A549 (cell line): ENCODE measurements around the gene TRMT2B. TPM values are rescaled to one million over a fixed set of nuclear protein-coding genes. Genes with fewer than 3 reads are reported as not detected.
A peak's percentile ranks its signal among the peaks of the same experiment; 100 is the strongest.

ENCODE experiments used
- ATAC-seq, 2 experiments: fragments of 200-7000 bp in 1 of 2; fragments of >200 bp in 1 of 2; cut with Nextera tagmentation in 1 of 2; cut with Tn5 transposase in 1 of 2; 3 replicates each; pipeline versions ENCODE4 v1.8.0 to v1.9.1; 2018 to 2020; ENCODE audit warnings: mild to moderate bottlenecking in 1 of 2, moderate library complexity in 1 of 2
- CTCF ChIA-PET: fragments of 300-600 bp; sonication (Branson Sonifier 250); formaldehyde crosslinking; extraction: SDS; loops from one replicate; lab custom pipeline; 2021; ENCODE audit warnings: antibody characterized with exemption, inconsistent platforms; lab: Yijun Ruan, JAX
- POLR2A ChIA-PET: fragments of 350-600 bp; formaldehyde crosslinking; extraction: SDS; loops from one replicate; lab custom pipeline; 2021; ENCODE audit warnings: antibody characterized with exemption, inconsistent platforms; lab: Yijun Ruan, JAX
- DNase-seq, 2 experiments: peaks; one replicate each; pipeline versions ENCODE4 v3.0.0 to v3.0.0-alpha.2; 2011 to 2016; ENCODE audit warnings: low read depth in 1 of 2, low spot score in 1 of 2
- FAIRE-seq: peaks from 2 replicates; lab custom pipeline; 2011; peaks lifted over from hg19 to GRCh38; lab: Jason Lieb, UNC
- H3K27ac ChIP-seq, 2 experiments: fragments of >200 bp; sonication (Bioruptor Twin); formaldehyde crosslinking; 3 replicates each; pipeline ENCODE4 v1.5.1; 2016 to 2017
- H3K4me1 ChIP-seq: fragments of >200 bp; sonication (Bioruptor Twin); formaldehyde crosslinking; 3 replicates; pipeline ENCODE4 v1.6.1; 2016
- H3K4me2 ChIP-seq: fragments of >200 bp; sonication (Bioruptor Twin); formaldehyde crosslinking; 3 replicates; pipeline ENCODE4 v1.6.1; 2016
- H3K4me3 ChIP-seq: fragments of >200 bp; sonication (Bioruptor Twin); formaldehyde crosslinking; 3 replicates; pipeline ENCODE4 v1.5.1; 2016
- H3K9me3 ChIP-seq: fragments of >200 bp; sonication (Bioruptor Twin); formaldehyde crosslinking; 3 replicates; pipeline ENCODE4 v1.6.1; 2016
- CBX8 ChIP-seq: fragments of 200-600 bp; sonication (generic); IDR thresholded peaks from 2 replicates; pipeline ENCODE4 v1.6.1; 2016
- CEBPB ChIP-seq, 2 experiments: fragments of >200 bp in 1 of 2; sonication (Bioruptor Twin) in 1 of 2; formaldehyde crosslinking in 1 of 2; IDR thresholded peaks; 2 replicates each; pipeline ENCODE4 v1.6.1; 2012 to 2016
- CHD2 ChIP-seq: fragments of 150-350 bp; IDR thresholded peaks from 2 replicates; pipeline ENCODE4 v1.6.1; 2014; ENCODE audit warnings: low read length; ENCODE audit not compliant: partially characterized antibody
- CHD4 ChIP-seq: fragments of 200-600 bp; sonication (generic); IDR thresholded peaks from 2 replicates; pipeline ENCODE4 v1.6.1; 2016; ENCODE audit warnings: antibody characterized with exemption, mild to moderate bottlenecking, borderline replicate concordance
- EHF ChIP-seq: fragments of 250-450 bp; sonication (Bioruptor Pico); IDR thresholded peaks from 2 replicates; pipeline ENCODE4 v1.5.0; 2020; ENCODE audit warnings: mild to moderate bottlenecking
- FOSL2 ChIP-seq, 2 experiments: fragments of 450-650 bp in 1 of 2; fragments of >200 bp in 1 of 2; sonication (Bioruptor Twin) in 1 of 2; formaldehyde crosslinking; IDR thresholded peaks; 2 replicates each; pipeline versions ENCODE4 v1.5.0 to v1.6.1; 2016 to 2020; ENCODE audit warnings: mild to moderate bottlenecking in 1 of 2, moderate library complexity in 1 of 2
- FOXS1 ChIP-seq: fragments of 250-450 bp; sonication (Bioruptor Pico); IDR thresholded peaks from 2 replicates; pipeline ENCODE4 v1.5.0; 2020; ENCODE audit warnings: mild to moderate bottlenecking, moderate library complexity
- GATA3 ChIP-seq: IDR thresholded peaks from 2 replicates; pipeline ENCODE4 v1.6.1; 2012; ENCODE audit warnings: borderline replicate concordance
- HDAC2 ChIP-seq: fragments of 200-600 bp; sonication (generic); IDR thresholded peaks from 2 replicates; pipeline ENCODE4 v1.6.1; 2016
- HOXA7 ChIP-seq: fragments of 250-450 bp; sonication (Bioruptor Pico); IDR thresholded peaks from 2 replicates; pipeline ENCODE4 v1.5.0; 2020; ENCODE audit warnings: mild to moderate bottlenecking, moderate library complexity
- HOXB13 ChIP-seq: fragments of 250-450 bp; sonication (Bioruptor Pico); IDR thresholded peaks from 2 replicates; pipeline ENCODE4 v1.5.0; 2020; ENCODE audit warnings: low read depth, mild to moderate bottlenecking, moderate library complexity
- HOXB5 ChIP-seq: fragments of 250-450 bp; sonication (Bioruptor Pico); IDR thresholded peaks from 2 replicates; pipeline ENCODE4 v1.5.0; 2020; ENCODE audit warnings: mild to moderate bottlenecking, moderate library complexity
- JUN ChIP-seq, 2 experiments: fragments of >200 bp; sonication (Bioruptor Twin); formaldehyde crosslinking; IDR thresholded peaks; 2 replicates in 1 of 2; 3 replicates in 1 of 2; pipeline ENCODE4 v1.6.1; 2016 to 2017
- JUNB ChIP-seq: fragments of >200 bp; sonication (Bioruptor Twin); formaldehyde crosslinking; IDR thresholded peaks from 2 replicates; pipeline ENCODE4 v1.6.1; 2016
- KDM1A ChIP-seq: fragments of 200-600 bp; sonication (generic); IDR thresholded peaks from 2 replicates; pipeline ENCODE4 v1.6.1; 2016; ENCODE audit warnings: low read depth, mild to moderate bottlenecking
- KDM5A ChIP-seq: fragments of 200-600 bp; sonication (generic); IDR thresholded peaks from 2 replicates; pipeline ENCODE4 v1.6.1; 2016; ENCODE audit warnings: antibody characterized with exemption, mild to moderate bottlenecking
- MAFK ChIP-seq: fragments of 450-650 bp; IDR thresholded peaks from 2 replicates; pipeline ENCODE4 v1.6.1; 2014; ENCODE audit not compliant: partially characterized antibody
- MAZ ChIP-seq: fragments of 150-350 bp; IDR thresholded peaks from 2 replicates; pipeline ENCODE4 v1.6.1; 2014; ENCODE audit warnings: antibody characterized with exemption, low read depth, low read length, borderline replicate concordance
- NPAS2 ChIP-seq: fragments of 250-450 bp; sonication (Bioruptor Pico); IDR thresholded peaks from 2 replicates; pipeline ENCODE4 v1.8.0; 2022; ENCODE audit warnings: mild to moderate bottlenecking, moderate library complexity, borderline replicate concordance
- NR3C1 ChIP-seq: fragments of >200 bp; sonication (Bioruptor Twin); formaldehyde crosslinking; IDR thresholded peaks from 3 replicates; pipeline ENCODE4 v1.6.1; 2017
- PHF8 ChIP-seq: fragments of 200-600 bp; sonication (generic); IDR thresholded peaks from 2 replicates; pipeline ENCODE4 v1.6.1; 2016; ENCODE audit warnings: low read depth, mild to moderate bottlenecking, antibody characterized with exemption, moderate library complexity, borderline replicate concordance
- POLR2A ChIP-seq: IDR thresholded peaks from 2 replicates; pipeline ENCODE4 v1.6.1; 2012; ENCODE audit warnings: mild to moderate bottlenecking, low read length
- RAD21 ChIP-seq, 2 experiments: fragments of >200 bp in 1 of 2; sonication (Bioruptor Twin) in 1 of 2; formaldehyde crosslinking in 1 of 2; IDR thresholded peaks in 1 of 2; conservative IDR thresholded peaks in 1 of 2; 2 replicates in 1 of 2; 3 replicates in 1 of 2; pipeline ENCODE4 v1.6.1; 2012 to 2018; ENCODE audit warnings: inconsistent platforms in 1 of 2
- RARB ChIP-seq: fragments of 250-450 bp; sonication (Bioruptor Pico); IDR thresholded peaks from 2 replicates; pipeline ENCODE4 v1.8.0; 2021; ENCODE audit warnings: mild to moderate bottlenecking, moderate library complexity
- REST ChIP-seq: fragments of 200-600 bp; sonication (generic); IDR thresholded peaks from 2 replicates; pipeline ENCODE4 v1.6.1; 2016; ENCODE audit warnings: antibody characterized with exemption, mild to moderate bottlenecking, moderate library complexity
- RFX5 ChIP-seq: fragments of 450-650 bp; IDR thresholded peaks from 2 replicates; pipeline ENCODE4 v1.7.1; 2014; ENCODE audit warnings: antibody characterized with exemption, mild to moderate bottlenecking, moderate library complexity
- RNF2 ChIP-seq: fragments of 200-600 bp; sonication (generic); IDR thresholded peaks from 2 replicates; pipeline ENCODE4 v1.6.1; 2016; ENCODE audit warnings: low read depth, mild to moderate bottlenecking, antibody characterized with exemption, moderate library complexity, borderline replicate concordance
- SMC3 ChIP-seq: fragments of >200 bp; sonication (Bioruptor Twin); formaldehyde crosslinking; IDR thresholded peaks from 3 replicates; pipeline ENCODE4 v1.6.1; 2018; ENCODE audit warnings: inconsistent platforms
- SREBF2 ChIP-seq: fragments of 450-650 bp; IDR thresholded peaks from 2 replicates; pipeline ENCODE4 v1.6.1; 2014; ENCODE audit warnings: mild to moderate bottlenecking, moderate library complexity
- TFCP2L1 ChIP-seq: fragments of 250-450 bp; sonication (Bioruptor Pico); IDR thresholded peaks from 2 replicates; pipeline ENCODE4 v1.5.0; 2021; ENCODE audit warnings: mild to moderate bottlenecking
- TP53 ChIP-seq: fragments of 250-450 bp; sonication (Bioruptor Pico); IDR thresholded peaks from 2 replicates; pipeline ENCODE4 v1.5.0; 2021; ENCODE audit warnings: mild to moderate bottlenecking, moderate library complexity
- ZFP36 ChIP-seq: fragments of 450-650 bp; IDR thresholded peaks from 2 replicates; pipeline ENCODE4 v1.6.1; 2014; ENCODE audit warnings: borderline replicate concordance; ENCODE audit not compliant: partially characterized antibody
- ZNF302 ChIP-seq: fragments of 250-450 bp; sonication (Bioruptor Pico); IDR thresholded peaks from 2 replicates; pipeline ENCODE4 v1.9.0; 2021; ENCODE audit warnings: inconsistent platforms, mild to moderate bottlenecking, moderate library complexity
- whole genome bisulfite sequencing: methylation state at CpG from one replicate; pipeline ENCODE4 v1.1.6; 2017; ENCODE audit errors: missing lambda C conversion rate; 5-methylcytosine and 5-hydroxymethylcytosine counted together
- polyA plus RNA-seq, 4 experiments: library from polyadenylated mRNA; depleted of rRNA in 3 of 4; stranded (reverse); fragments of >200 nt; fragmentation: RNase III in 1 of 4; extraction: RNeasy Plus Mini Kit Qiagen cat#74134 plus additional on column Dnase treatment in 1 of 4; gene quantifications; 2 replicates in 3 of 4; 3 replicates in 1 of 4; pipeline ENCODE4 v1.2.3, GENCODE V29; 2011 to 2017
- TF ChIP-seq, protein P1 (sequence below): fragments of 250-450 bp; sonication (Bioruptor Pico); IDR thresholded peaks from 2 replicates; pipeline ENCODE4 v1.5.0; 2020; ENCODE audit warnings: low read depth, mild to moderate bottlenecking, moderate library complexity
- TF ChIP-seq, protein P2 (sequence below): fragments of 250-450 bp; sonication (Bioruptor Pico); IDR thresholded peaks from 2 replicates; pipeline ENCODE4 v1.5.0; 2021; ENCODE audit warnings: mild to moderate bottlenecking, moderate library complexity, borderline replicate concordance

TRMT2B gene
- polyA plus RNA-seq, 2 of the 4 experiments (the other 2 are of a cell fraction) = 14.2 to 29.1 TPM

GRCh38 chrX:100980608-100981497 is 71.1 kb downstream of the TRMT2B start:
- Histone ChIP-seq H3K4me2 (peak overlapping the region; percentile 52), H3K4me3 (no peak overlapping the region), H3K4me1 (peaks cover 37% of the 10 kb centered on the region), H3K27ac (peak overlapping the region; percentile 79 to 89), H3K9me3 (no peaks in the 10 kb centered on the region)
- POLR2A ChIA-PET = no interaction called here
- peak; percentile 21 to 60 for DNase-seq
- FAIRE-seq = peak; percentile 59
- CTCF ChIA-PET = no interaction called here
- no peak for TF ChIP-seq TP53 (CRISPR knock-in tag)
- TF ChIP-seq MAFK = peak; percentile 4
- TF ChIP-seq RFX5 = no peak
- no peak for TF ChIP-seq FOXS1
- TF ChIP-seq NR3C1 = no peak
- no peak for TF ChIP-seq RNF2
- 0 out of 3 replicates have a peak, but pooled peaks have one; percentile 6 for TF ChIP-seq SMC3
- no peak for TF ChIP-seq FOSL2 (IDR thresholded peaks at IDR 0.05)
- TF ChIP-seq FOSL2 (CRISPR knock-in tag; IDR thresholded peaks at IDR 0.05) = peak; percentile 47
- no peak for TF ChIP-seq KDM1A
- no peak for TF ChIP-seq CHD2
- no peak for TF ChIP-seq GATA3
- TF ChIP-seq EHF = no peak
- no peak for TF ChIP-seq MAZ
- no peak for TF ChIP-seq HOXA7 (CRISPR knock-in tag)
- TF ChIP-seq TFCP2L1 (CRISPR knock-in tag) = no peak
- TF ChIP-seq ZFP36 = no peak
- no peak for TF ChIP-seq REST
- TF ChIP-seq CBX8 = no peak
- TF ChIP-seq HDAC2 = no peak
- no peak for TF ChIP-seq HOXB13 (CRISPR knock-in tag)
- TF ChIP-seq ZNF302 (CRISPR knock-in tag) = no peak
- TF ChIP-seq KDM5A = no peak
- no peak for TF ChIP-seq CHD4
- TF ChIP-seq, protein P1, sequence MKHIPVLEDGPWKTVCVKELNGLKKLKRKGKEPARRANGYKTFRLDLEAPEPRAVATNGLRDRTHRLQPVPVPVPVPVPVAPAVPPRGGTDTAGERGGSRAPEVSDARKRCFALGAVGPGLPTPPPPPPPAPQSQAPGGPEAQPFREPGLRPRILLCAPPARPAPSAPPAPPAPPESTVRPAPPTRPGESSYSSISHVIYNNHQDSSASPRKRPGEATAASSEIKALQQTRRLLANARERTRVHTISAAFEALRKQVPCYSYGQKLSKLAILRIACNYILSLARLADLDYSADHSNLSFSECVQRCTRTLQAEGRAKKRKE (CRISPR knock-in tag) = no peak
- TF ChIP-seq, protein P2, sequence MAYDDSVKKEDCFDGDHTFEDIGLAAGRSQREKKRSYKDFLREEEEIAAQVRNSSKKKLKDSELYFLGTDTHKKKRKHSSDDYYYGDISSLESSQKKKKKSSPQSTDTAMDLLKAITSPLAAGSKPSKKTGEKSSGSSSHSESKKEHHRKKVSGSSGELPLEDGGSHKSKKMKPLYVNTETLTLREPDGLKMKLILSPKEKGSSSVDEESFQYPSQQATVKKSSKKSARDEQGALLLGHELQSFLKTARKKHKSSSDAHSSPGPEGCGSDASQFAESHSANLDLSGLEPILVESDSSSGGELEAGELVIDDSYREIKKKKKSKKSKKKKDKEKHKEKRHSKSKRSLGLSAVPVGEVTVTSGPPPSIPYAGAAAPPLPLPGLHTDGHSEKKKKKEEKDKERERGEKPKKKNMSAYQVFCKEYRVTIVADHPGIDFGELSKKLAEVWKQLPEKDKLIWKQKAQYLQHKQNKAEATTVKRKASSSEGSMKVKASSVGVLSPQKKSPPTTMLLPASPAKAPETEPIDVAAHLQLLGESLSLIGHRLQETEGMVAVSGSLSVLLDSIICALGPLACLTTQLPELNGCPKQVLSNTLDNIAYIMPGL (CRISPR knock-in tag) = no peak
- TF ChIP-seq RARB (CRISPR knock-in tag) = no peak
- TF ChIP-seq SREBF2 = no peak
- TF ChIP-seq CEBPB (IDR thresholded peaks at IDR 0.05) = no peak
- no peak for TF ChIP-seq PHF8
- TF ChIP-seq NPAS2 = no peak
- TF ChIP-seq JUN (IDR thresholded peaks at IDR 0.05) = no peak
- TF ChIP-seq HOXB5 (CRISPR knock-in tag) = no peak
- no peak for TF ChIP-seq POLR2A
- no peak for TF ChIP-seq RAD21 (conservative IDR thresholded peaks at IDR 0.05 in 1 of 2, IDR thresholded peaks at IDR 0.05 in 1 of 2)
- TF ChIP-seq JUNB = peak; percentile 27; the same call in 1 of the 2 replicates
- 25% methylated on average over 3 of the region's 6 CpGs for WGBS
- peak; percentile 83 to 87 for ATAC-seq
